GM04503 (cell line): Measurements from ENCODE around the gene ADRB2.

Experiments used
- DNase-seq: peaks from one replicate; pipeline ENCODE4 v3.0.0-alpha.2; 2012; ENCODE audit warnings: low read depth

Gene ADRB2

GRCh38 chr5:148805326-148806290 lies 20.8 kb upstream of the ADRB2 start:
- no peak for DNase-seq

GRCh38 chr5:148806520-148806931 lies 19.9 kb upstream of the ADRB2 start:
- no peak for DNase-seq

- DNase-seq = no peak
Observed at GRCh38 chr5:148807851-148808250, 18.6 kb upstream of the ADRB2 start.

GRCh38 chr5:148808864-148809642 lies 17.4 kb upstream of the ADRB2 start:
- DNase-seq = no peak

GRCh38 chr5:148809781-148810524 lies 16.5 kb upstream of the ADRB2 start:
- DNase-seq = no peak

GRCh38 chr5:148810823-148811222 lies 15.6 kb upstream of the ADRB2 start:
- no peak for DNase-seq

- no peak for DNase-seq
Observed at GRCh38 chr5:148811756-148812155, 14.7 kb upstream of the ADRB2 start.

- DNase-seq = no peak
Observed at GRCh38 chr5:148815086-148815485, 11.3 kb upstream of the ADRB2 start.

- no peak for DNase-seq
Observed at GRCh38 chr5:148815578-148815977, 10.8 kb upstream of the ADRB2 start.

GRCh38 chr5:148816357-148816756 lies 10.1 kb upstream of the ADRB2 start:
- no peak for DNase-seq

- DNase-seq = no peak
Observed at GRCh38 chr5:148816782-148817181, 9.6 kb upstream of the ADRB2 start.

GRCh38 chr5:148817606-148818005 lies 8.8 kb upstream of the ADRB2 start:
- no peak for DNase-seq

- no peak for DNase-seq
Observed at GRCh38 chr5:148820461-148821395, 5.7 kb upstream of the ADRB2 start.

- DNase-seq = no peak
Observed at GRCh38 chr5:148823871-148824270, 2.5 kb upstream of the ADRB2 start.

- DNase-seq = no peak
Observed at GRCh38 chr5:148825716-148826052, 727 bp upstream of the ADRB2 start.

GRCh38 chr5:148826739-148827070 lies 294 bp downstream of the ADRB2 start:
- no peak for DNase-seq

GRCh38 chr5:148827723-148828122 lies 1.3 kb downstream of the ADRB2 start:
- no peak for DNase-seq

- DNase-seq = no peak
Observed at GRCh38 chr5:148828511-148829247, 2.3 kb downstream of the ADRB2 start.

- DNase-seq = no peak
Observed at GRCh38 chr5:148829248-148829594, 2.8 kb downstream of the ADRB2 start.

GRCh38 chr5:148829734-148830133 lies 3.3 kb downstream of the ADRB2 start:
- DNase-seq = no peak

GRCh38 chr5:148830211-148830610 lies 3.8 kb downstream of the ADRB2 start:
- DNase-seq = no peak
